GM12875 (cell line): Measurements from ENCODE around the gene RBBP8.

ENCODE experiments used
- H3K4me3 ChIP-seq: one replicate; pipeline ENCODE4 v1.5.1; 2011; ENCODE audit warnings: low read depth, low read length, control low read depth
- TF ChIP-seq, protein P1 (sequence below): IDR thresholded peaks from 2 replicates; pipeline ENCODE4 v1.5.1; 2011; ENCODE audit warnings: low read depth, mild to moderate bottlenecking, control low read depth, inconsistent platforms, low read length, moderate library complexity, borderline replicate concordance; ENCODE audit not compliant: insufficient read depth

The RBBP8 gene

DNA sequence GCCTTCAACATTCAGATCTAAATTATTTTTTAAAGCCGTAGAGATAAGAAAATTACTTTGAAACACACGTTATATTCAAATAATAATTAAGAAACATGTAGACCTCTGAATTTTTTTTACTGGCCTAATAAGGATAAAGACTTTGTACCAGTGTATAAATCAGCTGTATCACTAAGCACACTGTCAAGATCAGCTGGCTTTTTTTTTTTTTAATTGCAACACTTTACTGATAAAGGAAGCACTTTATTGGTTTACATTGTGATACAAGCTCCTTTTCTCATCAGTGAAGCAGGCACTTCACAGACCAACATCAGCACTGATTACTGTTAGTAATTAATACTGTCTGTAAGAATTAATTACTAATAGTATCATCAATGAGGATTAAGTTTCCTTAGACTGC is 88.5 kb downstream of the RBBP8 start:
- no peak overlapping the region for H3K4me3 ChIP-seq

DNA sequence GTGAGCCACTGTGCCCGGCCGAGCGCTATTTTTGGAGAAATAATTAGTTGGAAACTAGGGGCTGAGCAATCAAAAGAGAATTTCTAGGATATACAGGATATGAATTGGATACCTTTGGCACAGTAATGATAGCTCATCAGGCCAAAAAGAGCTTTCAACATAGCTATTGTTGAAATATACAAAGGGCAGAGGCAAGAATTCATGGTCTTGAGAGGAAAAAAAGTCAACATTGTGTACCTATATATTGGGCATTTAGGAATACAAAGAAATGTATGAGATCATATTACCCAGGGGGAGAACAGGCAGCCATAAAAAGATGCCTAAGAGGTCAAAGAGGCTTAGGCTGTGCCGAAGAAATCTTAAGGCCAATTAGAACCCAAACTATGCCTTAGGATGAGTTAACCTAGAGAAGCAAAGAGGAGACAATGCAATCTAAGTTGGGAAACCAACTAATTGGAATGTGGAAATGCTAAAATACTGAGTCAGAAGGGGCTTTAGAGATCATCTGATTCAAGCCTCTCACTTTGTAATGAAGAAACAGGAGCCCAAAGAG is 99.0 kb downstream of the RBBP8 start:
- no peak overlapping the region for H3K4me3 ChIP-seq
- TF ChIP-seq, protein P1, sequence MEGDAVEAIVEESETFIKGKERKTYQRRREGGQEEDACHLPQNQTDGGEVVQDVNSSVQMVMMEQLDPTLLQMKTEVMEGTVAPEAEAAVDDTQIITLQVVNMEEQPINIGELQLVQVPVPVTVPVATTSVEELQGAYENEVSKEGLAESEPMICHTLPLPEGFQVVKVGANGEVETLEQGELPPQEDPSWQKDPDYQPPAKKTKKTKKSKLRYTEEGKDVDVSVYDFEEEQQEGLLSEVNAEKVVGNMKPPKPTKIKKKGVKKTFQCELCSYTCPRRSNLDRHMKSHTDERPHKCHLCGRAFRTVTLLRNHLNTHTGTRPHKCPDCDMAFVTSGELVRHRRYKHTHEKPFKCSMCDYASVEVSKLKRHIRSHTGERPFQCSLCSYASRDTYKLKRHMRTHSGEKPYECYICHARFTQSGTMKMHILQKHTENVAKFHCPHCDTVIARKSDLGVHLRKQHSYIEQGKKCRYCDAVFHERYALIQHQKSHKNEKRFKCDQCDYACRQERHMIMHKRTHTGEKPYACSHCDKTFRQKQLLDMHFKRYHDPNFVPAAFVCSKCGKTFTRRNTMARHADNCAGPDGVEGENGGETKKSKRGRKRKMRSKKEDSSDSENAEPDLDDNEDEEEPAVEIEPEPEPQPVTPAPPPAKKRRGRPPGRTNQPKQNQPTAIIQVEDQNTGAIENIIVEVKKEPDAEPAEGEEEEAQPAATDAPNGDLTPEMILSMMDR, result no peak

More for the DNA sequence above, 88.5 kb downstream of the RBBP8 start:
- TF ChIP-seq, protein P1, result no peak

DNA sequence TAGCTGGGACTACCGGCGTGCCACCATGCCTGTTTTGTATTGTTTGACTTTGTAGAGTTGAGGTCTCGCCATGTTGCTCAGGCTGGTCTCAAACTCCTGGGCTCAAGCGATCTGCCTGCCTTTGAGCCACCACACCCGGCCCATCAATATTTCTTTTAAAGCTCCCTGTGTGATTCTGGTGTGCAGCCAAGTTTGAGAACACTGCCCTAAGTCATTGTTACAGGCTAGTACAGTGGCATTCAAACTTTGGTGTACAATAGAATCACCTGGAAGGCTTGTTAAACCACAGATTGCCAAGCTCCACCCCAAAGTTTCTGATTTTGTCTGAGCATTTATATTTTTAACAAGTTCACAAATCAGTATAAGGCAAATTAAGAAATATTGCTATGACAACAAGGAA is 99.9 kb downstream of the RBBP8 start:
- TF ChIP-seq, protein P1, result no peak
- no peak overlapping the region for H3K4me3 ChIP-seq

DNA sequence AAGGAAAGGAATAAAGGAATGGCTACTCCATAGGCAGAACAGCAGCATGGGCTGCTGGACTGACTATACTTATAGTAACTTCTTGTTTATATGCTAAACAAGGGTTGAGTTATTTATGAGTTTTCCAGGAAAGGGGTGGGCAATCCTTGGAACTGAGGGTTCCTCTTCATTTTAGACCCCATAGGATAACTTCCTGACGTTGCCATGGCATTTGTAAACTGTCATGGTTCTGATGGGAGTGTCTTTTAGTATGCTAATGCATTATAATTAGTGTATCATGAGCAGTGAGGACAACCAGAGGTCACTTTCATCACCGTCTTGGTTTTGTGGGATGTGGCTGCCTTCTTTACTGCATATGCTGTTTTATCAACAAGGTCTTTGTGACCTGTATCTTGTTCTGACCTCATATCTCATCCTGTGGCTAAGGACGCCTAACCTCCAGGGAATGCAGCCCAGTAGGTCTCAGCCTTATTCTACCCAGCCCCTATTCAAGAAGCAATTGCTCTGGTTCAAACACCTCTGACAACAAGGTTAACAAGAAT is 103.6 kb downstream of the RBBP8 start:
- TF ChIP-seq, protein P1, result no peak
- H3K4me3 ChIP-seq, result no peak overlapping the region

DNA sequence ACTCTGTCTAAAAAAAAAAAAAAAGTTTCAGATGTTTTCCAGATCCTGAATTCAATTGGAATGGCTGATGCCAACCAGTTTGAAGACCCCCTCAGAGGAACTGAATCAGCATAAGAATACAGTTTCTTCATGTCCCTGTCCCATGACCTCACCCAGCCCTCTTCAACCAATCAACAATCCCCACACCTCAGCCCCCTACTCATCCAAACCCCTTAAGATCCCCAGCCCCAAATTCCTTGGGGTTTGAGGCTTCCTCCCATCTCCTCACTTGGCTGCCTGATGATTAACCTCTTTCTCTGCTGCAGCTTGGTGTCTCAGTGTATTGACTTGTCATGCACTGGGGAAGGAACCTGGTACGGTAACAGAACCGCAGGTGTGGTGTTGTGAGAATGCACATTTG is 104.5 kb downstream of the RBBP8 start:
- TF ChIP-seq, protein P1, result no peak
- H3K4me3 ChIP-seq, result no peak overlapping the region

DNA sequence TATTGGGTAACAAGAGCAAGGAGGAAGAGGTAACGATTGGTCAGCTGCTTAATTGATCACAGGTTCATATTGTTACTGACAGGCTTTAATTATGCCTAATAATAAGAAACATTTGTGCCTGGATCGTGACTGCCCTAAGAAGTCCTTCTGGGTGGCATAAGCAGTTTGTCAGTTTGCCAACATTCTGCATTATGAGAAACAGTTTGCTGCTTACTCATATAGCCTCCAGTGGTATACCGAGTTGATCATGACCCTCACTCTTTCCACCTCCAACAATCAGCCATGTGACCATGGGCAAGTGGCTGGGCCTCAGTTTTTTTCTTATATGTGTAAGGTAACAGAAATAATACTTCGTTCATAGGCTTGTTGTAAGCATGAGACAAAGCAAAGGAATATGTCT is 105.6 kb downstream of the RBBP8 start:
- H3K4me3 ChIP-seq, result no peak overlapping the region
- TF ChIP-seq, protein P1, result no peak

DNA sequence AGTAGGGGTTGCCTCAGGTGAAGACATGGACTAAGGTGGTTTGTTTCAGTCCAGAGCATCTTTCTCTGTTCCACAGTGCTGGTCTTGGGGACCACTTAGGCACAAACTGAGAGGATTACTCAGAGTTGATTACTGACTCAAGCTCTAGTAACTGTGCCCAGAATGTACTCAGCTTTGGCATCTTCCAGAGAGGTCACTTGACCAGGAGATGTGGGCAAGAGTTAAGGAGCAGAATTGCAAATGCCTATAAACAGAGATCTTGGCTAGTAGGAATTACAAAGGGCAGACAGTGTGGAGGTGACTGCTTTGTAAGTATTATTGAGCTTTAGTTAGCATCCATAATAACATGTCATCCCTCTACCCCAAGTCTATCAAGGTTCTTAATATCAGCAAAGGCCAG is 109.0 kb downstream of the RBBP8 start:
- TF ChIP-seq, protein P1, result no peak
- no peak overlapping the region for H3K4me3 ChIP-seq
